HEK293 (cell line): Measurements from ENCODE around the gene TNS1.

Experiments
- CTCF ChIA-PET: fragments of 350-600 bp; formaldehyde crosslinking; extraction: SDS; loops from one replicate; lab custom pipeline; 2021; ENCODE audit warnings: antibody characterized with exemption; lab: Yijun Ruan, JAX
- POLR2A ChIA-PET: fragments of 300-600 bp; formaldehyde crosslinking; extraction: SDS; loops from one replicate; lab custom pipeline; 2020; ENCODE audit warnings: antibody characterized with exemption, inconsistent platforms; lab: Yijun Ruan, JAX
- H3K27ac ChIP-seq: fragments of 200-500 bp; sonication (Bioruptor generic); 2 replicates; pipeline ENCODE4 v1.5.1; 2014; ENCODE audit warnings: low read depth, low read length, control low read depth, inconsistent platforms; ENCODE audit errors: extremely low read depth
- H3K36me3 ChIP-seq, 2 experiments: fragments of 200-500 bp in 1 of 2; sonication (Bioruptor generic) in 1 of 2; 1 replicate in 1 of 2; 2 replicates in 1 of 2; pipeline ENCODE4 v1.5.1; 2014 to 2017; ENCODE audit warnings: inconsistent platforms in 2 of 2, low read length in 2 of 2; ENCODE audit not compliant: control insufficient read depth in 2 of 2, insufficient read depth in 1 of 2
- H3K4me1 ChIP-seq: fragments of 200-500 bp; sonication (Bioruptor generic); 2 replicates; pipeline ENCODE4 v1.5.1; 2014; ENCODE audit warnings: mild to moderate bottlenecking, low read length, inconsistent platforms; ENCODE audit not compliant: control insufficient read depth, insufficient read depth
- H3K4me3 ChIP-seq: 2 replicates; pipeline ENCODE4 v1.5.1; 2011; ENCODE audit warnings: low read depth, mild to moderate bottlenecking, control low read depth, low read length, moderate library complexity
- H3K9me3 ChIP-seq: fragments of 200-500 bp; sonication (Bioruptor generic); 2 replicates; pipeline ENCODE4 v1.5.1; 2014; ENCODE audit warnings: low read depth, low read length, inconsistent platforms; ENCODE audit not compliant: control insufficient read depth, insufficient read depth
- GLIS1 ChIP-seq: fragments of 450-650 bp; formaldehyde crosslinking; IDR thresholded peaks from 2 replicates; pipeline ENCODE4 v1.5.1; 2016; ENCODE audit warnings: missing biosample characterization, missing genetic modification characterization
- OSR2 ChIP-seq: fragments of 450-650 bp; formaldehyde crosslinking; IDR thresholded peaks from 2 replicates; pipeline ENCODE4 v1.5.1; 2016; ENCODE audit warnings: missing biosample characterization, missing genetic modification characterization
- SP3 ChIP-seq: fragments of 450-650 bp; formaldehyde crosslinking; IDR thresholded peaks from 2 replicates; pipeline ENCODE4 v1.5.1; 2016; ENCODE audit warnings: missing biosample characterization, missing genetic modification characterization
- TCF7L2 ChIP-seq: IDR thresholded peaks from 2 replicates; pipeline ENCODE4 v1.6.1; 2011; ENCODE audit warnings: low read depth, mild to moderate bottlenecking, inconsistent platforms, low read length, moderate library complexity, borderline replicate concordance
- ZBTB48 ChIP-seq: fragments of 450-650 bp; formaldehyde crosslinking; IDR thresholded peaks from 2 replicates; pipeline ENCODE4 v1.5.1; 2016; ENCODE audit warnings: missing biosample characterization, missing genetic modification characterization
- ZNF112 ChIP-seq: fragments of 450-650 bp; formaldehyde crosslinking; IDR thresholded peaks from 2 replicates; pipeline ENCODE4 v1.5.0; 2017; ENCODE audit warnings: missing biosample characterization, missing genetic modification characterization
- ZNF155 ChIP-seq: fragments of 450-650 bp; formaldehyde crosslinking; IDR thresholded peaks from 2 replicates; pipeline ENCODE4 v1.5.1; 2016; ENCODE audit warnings: missing biosample characterization, missing genetic modification characterization
- ZNF214 ChIP-seq: fragments of 450-650 bp; formaldehyde crosslinking; IDR thresholded peaks from 2 replicates; pipeline ENCODE4 v1.5.1; 2017; ENCODE audit warnings: missing biosample characterization, mild to moderate bottlenecking, missing genetic modification characterization, borderline replicate concordance
- ZNF24 ChIP-seq: fragments of 450-650 bp; formaldehyde crosslinking; IDR thresholded peaks from 2 replicates; pipeline ENCODE4 v1.5.1; 2016; ENCODE audit warnings: missing biosample characterization, missing genetic modification characterization
- ZNF274 ChIP-seq, 2 experiments: fragments of 200-500 bp in 1 of 2; fragments of 450-650 bp in 1 of 2; sonication (Bioruptor generic) in 1 of 2; formaldehyde crosslinking in 1 of 2; IDR thresholded peaks; 2 replicates each; pipeline versions ENCODE4 v1.5.1 to v1.6.1; 2014 to 2016; ENCODE audit warnings: borderline replicate concordance in 1 of 2, inconsistent platforms in 1 of 2, low read length in 1 of 2, missing biosample characterization in 1 of 2, missing genetic modification characterization in 1 of 2
- ZNF311 ChIP-seq: fragments of 450-650 bp; formaldehyde crosslinking; IDR thresholded peaks from 2 replicates; pipeline ENCODE4 v1.5.1; 2017; ENCODE audit warnings: missing biosample characterization, missing genetic modification characterization, borderline replicate concordance
- ZNF510 ChIP-seq: fragments of 450-650 bp; formaldehyde crosslinking; IDR thresholded peaks from 2 replicates; pipeline ENCODE4 v1.5.1; 2018; ENCODE audit warnings: mild to moderate bottlenecking, missing genetic modification characterization, missing biosample characterization; ENCODE audit not compliant: insufficient replicate concordance
- ZNF521 ChIP-seq: fragments of 450-650 bp; formaldehyde crosslinking; IDR thresholded peaks from 2 replicates; pipeline ENCODE4 v1.5.1; 2017; ENCODE audit warnings: missing biosample characterization, mild to moderate bottlenecking, missing genetic modification characterization
- ZNF580 ChIP-seq: fragments of 450-650 bp; formaldehyde crosslinking; IDR thresholded peaks from 2 replicates; pipeline ENCODE4 v1.5.1; 2016; ENCODE audit warnings: missing biosample characterization, missing genetic modification characterization
- ZNF610 ChIP-seq: fragments of 450-650 bp; formaldehyde crosslinking; IDR thresholded peaks from 2 replicates; pipeline ENCODE4 v1.5.1; 2016; ENCODE audit warnings: missing biosample characterization, missing genetic modification characterization, borderline replicate concordance
- ZNF621 ChIP-seq: fragments of 450-650 bp; formaldehyde crosslinking; IDR thresholded peaks from 2 replicates; pipeline ENCODE4 v1.5.1; 2017; ENCODE audit warnings: missing biosample characterization, missing genetic modification characterization
- ZNF658 ChIP-seq: fragments of 450-650 bp; formaldehyde crosslinking; IDR thresholded peaks from 2 replicates; pipeline ENCODE4; 2016; ENCODE audit warnings: missing biosample characterization, missing genetic modification characterization
- ZNF660 ChIP-seq: fragments of 450-650 bp; IDR thresholded peaks from 2 replicates; pipeline ENCODE4 v1.5.1; 2018; ENCODE audit warnings: missing biosample characterization, mild to moderate bottlenecking, missing genetic modification characterization
- ZSCAN16 ChIP-seq: fragments of 450-650 bp; formaldehyde crosslinking; IDR thresholded peaks from 2 replicates; pipeline ENCODE4 v1.5.1; 2016; ENCODE audit warnings: missing biosample characterization, missing genetic modification characterization
- TF ChIP-seq, protein P1 (sequence below): fragments of 450-650 bp; IDR thresholded peaks from 2 replicates; pipeline ENCODE4 v1.5.1; 2018; ENCODE audit warnings: missing biosample characterization, missing genetic modification characterization
- TF ChIP-seq, protein P2 (sequence below): fragments of 450-650 bp; formaldehyde crosslinking; conservative IDR thresholded peaks from 2 replicates; pipeline ENCODE4 v1.5.1; 2016; ENCODE audit warnings: low read depth, missing biosample characterization, missing genetic modification characterization

TNS1 gene

DNA sequence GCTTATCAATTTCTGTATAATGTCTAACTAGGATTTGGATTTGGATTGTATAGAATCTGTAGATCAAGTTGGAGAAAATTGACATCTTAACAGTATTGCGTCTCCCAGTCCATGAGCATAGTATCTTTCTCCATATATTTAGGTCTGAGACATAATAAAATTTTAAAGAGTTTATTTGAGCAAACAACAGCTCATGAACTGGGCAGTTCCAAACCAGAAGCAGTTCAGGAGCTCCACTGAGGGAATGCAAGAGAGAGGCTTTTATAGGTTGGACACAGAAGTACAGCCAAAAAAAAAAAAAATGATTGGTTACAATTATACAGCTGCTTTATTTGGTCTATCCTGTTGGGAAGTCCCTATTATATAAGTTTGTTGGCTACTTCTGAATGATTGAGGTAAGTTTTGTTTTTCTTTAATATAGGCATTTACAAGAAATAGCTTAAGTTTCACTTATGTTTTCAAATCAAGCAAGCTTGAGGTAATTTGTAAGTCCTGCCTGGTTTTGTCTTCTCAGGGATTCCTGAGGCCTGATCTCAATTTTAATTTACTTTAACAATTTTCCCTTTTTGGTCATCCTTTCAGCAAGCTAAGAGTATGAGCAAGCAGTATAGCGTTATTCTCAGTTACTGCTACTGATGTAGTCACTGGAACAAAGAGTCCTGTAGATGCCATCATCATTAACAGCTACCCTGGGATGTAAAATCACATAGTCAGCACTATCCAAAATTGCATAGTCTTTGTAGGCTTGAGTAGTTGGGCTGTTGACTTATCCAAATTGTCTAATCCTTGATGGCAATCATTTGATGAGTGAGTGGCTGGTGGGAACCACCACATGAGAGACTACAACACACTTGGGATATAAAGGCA lies 38.7 kb upstream of the TNS1 start (continued):
- TF ChIP-seq ZNF580, result no peak

DNA sequence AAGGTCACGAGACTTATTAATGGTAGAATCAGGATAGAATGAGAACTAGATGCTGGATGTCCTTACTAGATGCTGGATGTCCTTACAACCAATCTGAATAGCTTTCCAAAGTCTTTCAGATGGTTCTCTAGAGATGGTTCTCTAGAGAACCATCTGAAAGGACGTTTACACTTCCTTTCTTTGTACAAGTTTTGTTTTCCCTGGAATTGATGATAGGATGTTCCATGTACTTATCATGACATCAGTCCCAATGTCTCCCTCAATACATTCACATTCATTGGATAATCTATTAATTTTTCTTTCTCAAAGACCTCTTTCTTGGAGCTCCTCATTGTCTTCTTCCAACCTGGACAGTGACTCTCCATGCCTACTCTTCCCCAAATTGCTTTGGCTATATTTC lies 38.1 kb upstream of the TNS1 start:
- TF ChIP-seq ZNF112 (tag by site-specific recombination), result no peak
- no peak for TF ChIP-seq TCF7L2
- no peak for TF ChIP-seq ZNF311 (tag by site-specific recombination)
- TF ChIP-seq, protein P1, sequence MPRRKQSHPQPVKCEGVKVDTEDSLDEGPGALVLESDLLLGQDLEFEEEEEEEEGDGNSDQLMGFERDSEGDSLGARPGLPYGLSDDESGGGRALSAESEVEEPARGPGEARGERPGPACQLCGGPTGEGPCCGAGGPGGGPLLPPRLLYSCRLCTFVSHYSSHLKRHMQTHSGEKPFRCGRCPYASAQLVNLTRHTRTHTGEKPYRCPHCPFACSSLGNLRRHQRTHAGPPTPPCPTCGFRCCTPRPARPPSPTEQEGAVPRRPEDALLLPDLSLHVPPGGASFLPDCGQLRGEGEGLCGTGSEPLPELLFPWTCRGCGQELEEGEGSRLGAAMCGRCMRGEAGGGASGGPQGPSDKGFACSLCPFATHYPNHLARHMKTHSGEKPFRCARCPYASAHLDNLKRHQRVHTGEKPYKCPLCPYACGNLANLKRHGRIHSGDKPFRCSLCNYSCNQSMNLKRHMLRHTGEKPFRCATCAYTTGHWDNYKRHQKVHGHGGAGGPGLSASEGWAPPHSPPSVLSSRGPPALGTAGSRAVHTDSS (tag by site-specific recombination), result no peak
- no peak for TF ChIP-seq GLIS1
- no peak for TF ChIP-seq ZNF155
- no peak for TF ChIP-seq ZSCAN16 (tag by site-specific recombination)
- TF ChIP-seq ZNF510 (tag by site-specific recombination), result no peak
- no peak for TF ChIP-seq ZNF610 (tag by site-specific recombination)
- TF ChIP-seq ZNF274 (IDR thresholded peaks at IDR 0.05; ENCODE audit: low read length), result no peak
- no peak for TF ChIP-seq ZNF274 (tag by site-specific recombination; IDR thresholded peaks at IDR 0.05; ENCODE audit: borderline replicate concordance)
- TF ChIP-seq SP3, result no peak
- TF ChIP-seq ZNF658 (tag by site-specific recombination), result no peak
- TF ChIP-seq ZNF521 (tag by site-specific recombination), result no peak
- TF ChIP-seq OSR2 (tag by site-specific recombination), result no peak
- TF ChIP-seq, protein P2, sequence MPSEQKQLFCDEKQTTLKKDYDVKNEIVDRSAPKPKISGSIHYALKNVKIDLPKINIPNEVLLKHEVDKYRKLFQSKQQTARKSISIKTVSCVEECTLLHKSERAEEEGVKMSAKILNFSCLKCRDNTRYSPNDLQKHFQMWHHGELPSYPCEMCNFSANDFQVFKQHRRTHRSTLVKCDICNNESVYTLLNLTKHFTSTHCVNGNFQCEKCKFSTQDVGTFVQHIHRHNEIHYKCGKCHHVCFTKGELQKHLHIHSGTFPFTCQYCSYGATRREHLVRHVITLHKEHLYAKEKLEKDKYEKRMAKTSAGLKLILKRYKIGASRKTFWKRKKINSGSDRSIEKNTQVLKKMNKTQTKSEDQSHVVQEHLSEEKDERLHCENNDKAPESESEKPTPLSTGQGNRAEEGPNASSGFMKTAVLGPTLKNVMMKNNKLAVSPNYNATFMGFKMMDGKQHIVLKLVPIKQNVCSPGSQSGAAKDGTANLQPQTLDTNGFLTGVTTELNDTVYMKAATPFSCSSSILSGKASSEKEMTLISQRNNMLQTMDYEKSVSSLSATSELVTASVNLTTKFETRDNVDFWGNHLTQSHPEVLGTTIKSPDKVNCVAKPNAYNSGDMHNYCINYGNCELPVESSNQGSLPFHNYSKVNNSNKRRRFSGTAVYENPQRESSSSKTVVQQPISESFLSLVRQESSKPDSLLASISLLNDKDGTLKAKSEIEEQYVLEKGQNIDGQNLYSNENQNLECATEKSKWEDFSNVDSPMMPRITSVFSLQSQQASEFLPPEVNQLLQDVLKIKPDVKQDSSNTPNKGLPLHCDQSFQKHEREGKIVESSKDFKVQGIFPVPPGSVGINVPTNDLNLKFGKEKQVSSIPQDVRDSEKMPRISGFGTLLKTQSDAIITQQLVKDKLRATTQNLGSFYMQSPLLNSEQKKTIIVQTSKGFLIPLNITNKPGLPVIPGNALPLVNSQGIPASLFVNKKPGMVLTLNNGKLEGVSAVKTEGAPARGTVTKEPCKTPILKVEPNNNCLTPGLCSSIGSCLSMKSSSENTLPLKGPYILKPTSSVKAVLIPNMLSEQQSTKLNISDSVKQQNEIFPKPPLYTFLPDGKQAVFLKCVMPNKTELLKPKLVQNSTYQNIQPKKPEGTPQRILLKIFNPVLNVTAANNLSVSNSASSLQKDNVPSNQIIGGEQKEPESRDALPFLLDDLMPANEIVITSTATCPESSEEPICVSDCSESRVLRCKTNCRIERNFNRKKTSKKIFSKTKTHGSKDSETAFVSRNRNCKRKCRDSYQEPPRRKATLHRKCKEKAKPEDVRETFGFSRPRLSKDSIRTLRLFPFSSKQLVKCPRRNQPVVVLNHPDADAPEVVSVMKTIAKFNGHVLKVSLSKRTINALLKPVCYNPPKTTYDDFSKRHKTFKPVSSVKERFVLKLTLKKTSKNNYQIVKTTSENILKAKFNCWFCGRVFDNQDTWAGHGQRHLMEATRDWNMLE (tag by site-specific recombination), result no peak
- no peak for TF ChIP-seq ZNF214 (tag by site-specific recombination)
- TF ChIP-seq ZNF621 (tag by site-specific recombination), result no peak
- no peak for TF ChIP-seq ZBTB48 (tag by site-specific recombination)
- TF ChIP-seq ZNF660 (tag by site-specific recombination), result no peak
- TF ChIP-seq ZNF24, result no peak
- TF ChIP-seq, all 188 proteins: peak for 0
- Histone ChIP-seq H3K9me3 (no peaks in the 10 kb centered on the region), H3K4me1 (no peaks in the 10 kb centered on the region), H3K36me3 (no peaks in the 10 kb centered on the region), H3K27ac (no peak overlapping the region), H3K4me3 (no peak overlapping the region)
- ChIA-PET CTCF (interaction anchor here (0.6 to 2.8 kb wide), 6 partner anchors 13 to 255 kb away, joined by 3 to 21 read pairs (median 11); partner anchors contain the start of gene RUFY4), POLR2A (no interaction called here)
